OCI-LY1 (cell line): ENCODE data around the gene GATC.

Experiments used
- H2AFZ ChIP-seq: fragments of 200-600 bp; sonication (generic), shearing (Covaris generic); 2 replicates; pipeline ENCODE4 v1.6.0; 2014; ENCODE audit warnings: antibody characterized with exemption, mild to moderate bottlenecking, low read length
- H3F3A ChIP-seq: fragments of 200-600 bp; sonication (generic), shearing (Covaris generic); 2 replicates; pipeline ENCODE4 v1.6.0; 2014; ENCODE audit warnings: mild to moderate bottlenecking, antibody characterized with exemption, low read length, moderate library complexity; ENCODE audit not compliant: insufficient read depth
- H3K27ac ChIP-seq: fragments of 200-600 bp; sonication (generic); 2 replicates; pipeline ENCODE4 v1.5.1; 2014; ENCODE audit warnings: low read length, mixed run types, mild to moderate bottlenecking, low read depth; ENCODE audit not compliant: poor library complexity, severe bottlenecking
- H3K27me3 ChIP-seq: fragments of 200-600 bp; sonication (generic); 2 replicates; pipeline ENCODE4 v1.6.0; 2014; ENCODE audit warnings: antibody characterized with exemption, mild to moderate bottlenecking, low read length, moderate library complexity; ENCODE audit not compliant: insufficient read depth
- H3K36me3 ChIP-seq: fragments of 200-600 bp; sonication (generic); 2 replicates; pipeline ENCODE4 v1.6.1; 2014; ENCODE audit warnings: mild to moderate bottlenecking, antibody characterized with exemption, low read length, moderate library complexity, mixed read lengths; ENCODE audit not compliant: insufficient read depth
- H3K4me1 ChIP-seq: fragments of 200-600 bp; sonication (generic); 2 replicates; pipeline ENCODE4 v1.5.1; 2014; ENCODE audit warnings: mild to moderate bottlenecking, low read length, moderate library complexity; ENCODE audit not compliant: insufficient read depth, severe bottlenecking
- H3K4me2 ChIP-seq: fragments of 200-600 bp; sonication (generic), shearing (Covaris generic); 2 replicates; pipeline ENCODE4 v1.6.1; 2014; ENCODE audit warnings: low read length
- H3K4me3 ChIP-seq: fragments of 200-600 bp; sonication (generic); 2 replicates; pipeline ENCODE4 v1.5.1; 2014; ENCODE audit warnings: low read length, low read depth, mild to moderate bottlenecking, mixed read lengths; ENCODE audit not compliant: poor library complexity, severe bottlenecking
- H3K79me2 ChIP-seq: fragments of 200-600 bp; shearing (Covaris generic); 2 replicates; pipeline ENCODE4 v1.6.1; 2016; ENCODE audit warnings: mixed run types, low read length, mixed read lengths; ENCODE audit not compliant: insufficient read depth
- H3K9ac ChIP-seq: fragments of 200-600 bp; sonication (generic), shearing (Covaris generic); 2 replicates; pipeline ENCODE4 v1.6.1; 2014; ENCODE audit warnings: mild to moderate bottlenecking, low read length, mixed read lengths
- H3K9me2 ChIP-seq: fragments of 200-600 bp; sonication (generic), shearing (Covaris generic); 2 replicates; pipeline ENCODE4 v1.6.1; 2014; ENCODE audit warnings: low read depth, mild to moderate bottlenecking, low read length, mixed read lengths
- H3K9me3 ChIP-seq: fragments of 200-600 bp; shearing (Covaris generic); 2 replicates; pipeline ENCODE4 v1.6.1; 2014; ENCODE audit warnings: low read length, mixed read lengths
- H4K20me1 ChIP-seq: fragments of 200-600 bp; sonication (generic), shearing (Covaris generic); 2 replicates; pipeline ENCODE4 v1.6.0; 2016; ENCODE audit warnings: mild to moderate bottlenecking, low read length; ENCODE audit not compliant: insufficient read depth
- EZH2 ChIP-seq: fragments of 200-600 bp; sonication (generic), shearing (Covaris generic); IDR thresholded peaks from 2 replicates; pipeline ENCODE4 v1.8.0; 2017; ENCODE audit warnings: borderline replicate concordance, mixed run types, mild to moderate bottlenecking, antibody characterized with exemption, low read length, moderate library complexity, mixed read lengths
- TF ChIP-seq, protein P1 (sequence below): fragments of 200-600 bp; sonication (generic), shearing (Covaris generic); IDR thresholded peaks from 2 replicates; pipeline ENCODE4 v1.5.1; 2017; ENCODE audit warnings: mild to moderate bottlenecking, antibody characterized with exemption, low read length, moderate library complexity, mixed read lengths

The GATC gene

DNA sequence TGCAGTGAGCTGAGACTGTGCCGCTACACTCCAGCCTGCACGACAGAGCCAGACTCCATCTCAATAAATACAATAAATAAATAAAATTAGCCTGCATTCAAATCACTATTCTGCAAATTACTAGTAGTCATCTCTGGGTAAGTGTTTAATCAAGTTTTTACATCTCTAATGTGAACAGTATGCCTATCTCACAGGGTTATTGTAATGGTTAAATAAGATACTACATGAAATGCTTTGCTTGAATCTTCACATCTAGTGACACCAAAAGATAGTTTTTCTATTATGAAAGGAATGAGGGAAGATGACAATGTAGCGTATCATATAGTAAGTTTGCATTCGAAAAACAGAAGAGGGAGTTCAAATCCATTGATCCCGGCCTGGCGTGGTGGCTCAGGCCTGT lies 21.2 kb downstream of the GATC start:
- H3K27me3 ChIP-seq, result no peaks in the 10 kb centered on the region
- 0 out of 2 replicates have a peak, but pooled peaks cover 3% of the 10 kb centered on the region for H4K20me1 ChIP-seq
- no peaks in the 10 kb centered on the region for H3F3A ChIP-seq
- H3K79me2 ChIP-seq, result peaks cover 42% of the 10 kb centered on the region
- H3K27ac ChIP-seq, result no peak overlapping the region
- TF ChIP-seq EZH2, result no peak
- TF ChIP-seq, protein P1, sequence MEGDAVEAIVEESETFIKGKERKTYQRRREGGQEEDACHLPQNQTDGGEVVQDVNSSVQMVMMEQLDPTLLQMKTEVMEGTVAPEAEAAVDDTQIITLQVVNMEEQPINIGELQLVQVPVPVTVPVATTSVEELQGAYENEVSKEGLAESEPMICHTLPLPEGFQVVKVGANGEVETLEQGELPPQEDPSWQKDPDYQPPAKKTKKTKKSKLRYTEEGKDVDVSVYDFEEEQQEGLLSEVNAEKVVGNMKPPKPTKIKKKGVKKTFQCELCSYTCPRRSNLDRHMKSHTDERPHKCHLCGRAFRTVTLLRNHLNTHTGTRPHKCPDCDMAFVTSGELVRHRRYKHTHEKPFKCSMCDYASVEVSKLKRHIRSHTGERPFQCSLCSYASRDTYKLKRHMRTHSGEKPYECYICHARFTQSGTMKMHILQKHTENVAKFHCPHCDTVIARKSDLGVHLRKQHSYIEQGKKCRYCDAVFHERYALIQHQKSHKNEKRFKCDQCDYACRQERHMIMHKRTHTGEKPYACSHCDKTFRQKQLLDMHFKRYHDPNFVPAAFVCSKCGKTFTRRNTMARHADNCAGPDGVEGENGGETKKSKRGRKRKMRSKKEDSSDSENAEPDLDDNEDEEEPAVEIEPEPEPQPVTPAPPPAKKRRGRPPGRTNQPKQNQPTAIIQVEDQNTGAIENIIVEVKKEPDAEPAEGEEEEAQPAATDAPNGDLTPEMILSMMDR, result no peak
- no peak overlapping the region; the same call in 1 of the 2 replicates for H3K9ac ChIP-seq
- peaks cover 47% of the 10 kb centered on the region for H3K4me1 ChIP-seq
- no peak overlapping the region for H2AFZ ChIP-seq
- H3K4me3 ChIP-seq, result peak overlapping the region; percentile 98
- H3K4me2 ChIP-seq, result peak overlapping the region; percentile 76; the same call in 1 of the 2 replicates
- H3K36me3 ChIP-seq, result peaks cover 54% of the 10 kb centered on the region
- H3K9me2 ChIP-seq, result no peaks in the 10 kb centered on the region
- no peaks in the 10 kb centered on the region for H3K9me3 ChIP-seq

DNA sequence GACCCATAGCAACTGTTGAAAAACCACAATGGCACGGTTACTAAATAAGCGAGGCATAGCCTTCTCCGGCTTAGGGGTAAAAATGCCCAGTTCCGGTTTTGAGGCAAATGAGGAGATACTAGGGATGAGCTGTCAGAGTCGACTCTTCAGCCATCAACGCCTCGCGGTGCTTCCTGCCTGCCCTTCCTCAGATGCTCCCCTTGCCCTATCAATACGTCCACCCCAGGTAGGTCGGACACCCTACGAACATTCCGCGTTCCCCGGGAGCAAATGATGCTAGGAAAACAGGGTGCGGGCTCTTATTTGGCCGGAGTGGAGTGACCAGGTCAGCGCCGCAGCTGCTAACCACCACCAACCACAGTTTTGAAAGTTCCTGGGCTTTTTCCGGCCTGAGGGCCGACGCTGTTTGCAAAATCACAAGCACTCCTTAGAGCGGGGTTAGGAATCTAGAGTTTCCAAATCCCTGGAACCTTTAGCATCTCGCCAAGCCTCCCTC lies 22.1 kb downstream of the GATC start:
- H3K4me3 ChIP-seq, result peak overlapping the region; percentile 98
- H3K27ac ChIP-seq, result peak overlapping the region; percentile 58
- no peak overlapping the region for H2AFZ ChIP-seq
- H3K4me2 ChIP-seq, result peak overlapping the region; percentile 76
- no peaks in the 10 kb centered on the region for H3F3A ChIP-seq
- H3K9me2 ChIP-seq, result no peaks in the 10 kb centered on the region
- no peak for TF ChIP-seq EZH2
- TF ChIP-seq, protein P1, result no peak
- H3K4me1 ChIP-seq, result peaks cover 53% of the 10 kb centered on the region
- H3K36me3 ChIP-seq, result peaks cover 46% of the 10 kb centered on the region
- H3K27me3 ChIP-seq, result no peaks in the 10 kb centered on the region
- H3K9me3 ChIP-seq, result no peaks in the 10 kb centered on the region
- H3K9ac ChIP-seq, result peak overlapping the region; percentile 94
- 0 out of 2 replicates have a peak, but pooled peaks cover 3% of the 10 kb centered on the region for H4K20me1 ChIP-seq
- H3K79me2 ChIP-seq, result peaks cover 42% of the 10 kb centered on the region

GRCh38 chr12:120468821-120469449 lies 22.7 kb downstream of the GATC start:
- peak overlapping the region; percentile 58 for H3K27ac ChIP-seq
- 0 out of 2 replicates have a peak, but pooled peaks cover 3% of the 10 kb centered on the region for H4K20me1 ChIP-seq
- TF ChIP-seq EZH2, result no peak
- TF ChIP-seq, protein P1, result peak; percentile 32
- H3K9ac ChIP-seq, result peak overlapping the region; percentile 94
- peak overlapping the region; percentile 76 for H3K4me2 ChIP-seq
- no peaks in the 10 kb centered on the region for H3K9me3 ChIP-seq
- peaks cover 42% of the 10 kb centered on the region for H3K79me2 ChIP-seq
- no peaks in the 10 kb centered on the region for H3K27me3 ChIP-seq
- peak overlapping the region; percentile 98 for H3K4me3 ChIP-seq
- H3K36me3 ChIP-seq, result peaks cover 40% of the 10 kb centered on the region
- H2AFZ ChIP-seq, result no peak overlapping the region
- H3F3A ChIP-seq, result no peaks in the 10 kb centered on the region
- H3K9me2 ChIP-seq, result no peaks in the 10 kb centered on the region
- peaks cover 54% of the 10 kb centered on the region for H3K4me1 ChIP-seq
